HCT116 (cell line): ENCODE data around the gene BTF3L4. TPM values are rescaled to one million over a fixed set of nuclear protein-coding genes. Genes with fewer than 3 reads are reported as not detected.
"Not testable (repeated sequence)": the region's sequence is repeated elsewhere in the genome, so short reads cannot be mapped to it uniquely, and the experiment has no call there.

Experiments used
- ATAC-seq: fragments of 200-7000 bp; cut with Tn5 transposase; 2 replicates; pipeline ENCODE4 v1.9.1; 2020; ENCODE audit warnings: mild to moderate bottlenecking, moderate library complexity
- BruUV-seq: library from RNA; stranded (reverse); fragments of 400-500 nt; replicated peaks from 2 replicates; lab custom pipeline; 2021; lab: Mats Ljungman, UMichigan
- CTCF ChIA-PET: fragments of 300-600 bp; sonication (Branson Sonifier 250); formaldehyde crosslinking; loops from one replicate; lab custom pipeline; 2021; ENCODE audit warnings: antibody characterized with exemption; lab: Charles Lee
- POLR2A ChIA-PET: fragments of 300-600, 350-600 bp; sonication (Branson Sonifier 250); formaldehyde crosslinking; loops from one replicate; lab custom pipeline; 2021; ENCODE audit warnings: antibody characterized with exemption; lab: Charles Lee
- RAD21 ChIA-PET, 2 experiments: fragments of 300-600 bp; sonication (Branson Sonifier 250); formaldehyde crosslinking; loops; one replicate each; lab custom pipeline; 2023; ENCODE audit warnings: low total read pairs in 2 of 2; ENCODE audit not compliant: uncharacterized antibody in 2 of 2, unreplicated experiment in 2 of 2, low non-redundant PET in 1 of 2; lab: Charles Lee
- DNase-seq: peaks from one replicate; pipeline ENCODE4 v3.0.0-alpha.2; 2010; ENCODE audit warnings: low read depth, low spot score
- H2AFZ ChIP-seq: fragments of 200-600 bp; shearing (Covaris generic), sonication (generic); 2 replicates; pipeline ENCODE4 v1.6.1; 2017; ENCODE audit warnings: low read depth, mixed run types, mixed read lengths, antibody characterized with exemption, low read length; ENCODE audit not compliant: poor library complexity, severe bottlenecking
- H3K27ac ChIP-seq: 2 replicates; pipeline ENCODE4 v1.5.1; 2012; ENCODE audit warnings: low read depth, low read length
- H3K27me3 ChIP-seq: fragments of 200-600 bp; sonication (generic); 2 replicates; pipeline ENCODE4 v1.6.1; 2016; ENCODE audit warnings: mixed run types, low read length, mixed read lengths; ENCODE audit not compliant: insufficient read depth
- H3K36me3 ChIP-seq, 2 experiments: fragments of 200-500 bp in 1 of 2; fragments of 200-600 bp in 1 of 2; sonication (Bioruptor generic) in 1 of 2; sonication (generic) in 1 of 2; 2 replicates each; pipeline versions ENCODE4 v1.5.1 to v1.6.1; 2014 to 2016; ENCODE audit warnings: low read length in 2 of 2, inconsistent platforms in 1 of 2, mixed read lengths in 1 of 2, mixed run types in 1 of 2; ENCODE audit not compliant: insufficient read depth in 2 of 2, control insufficient read depth in 1 of 2
- H3K4me1 ChIP-seq, 2 experiments: fragments of 200-600 bp in 1 of 2; sonication (generic) in 1 of 2; 2 replicates each; pipeline versions ENCODE4 v1.5.1 to v1.6.1; 2012 to 2017; ENCODE audit warnings: low read length in 2 of 2, inconsistent platforms in 1 of 2, mild to moderate bottlenecking in 1 of 2, mixed read lengths in 1 of 2, mixed run types in 1 of 2, moderate library complexity in 1 of 2; ENCODE audit not compliant: insufficient read depth in 2 of 2, control insufficient read depth in 1 of 2
- H3K4me2 ChIP-seq: fragments of 200-600 bp; sonication (generic); 2 replicates; pipeline ENCODE4 v1.6.1; 2017; ENCODE audit warnings: mixed run types, low read length, mixed read lengths
- H3K4me3 ChIP-seq, 2 experiments: fragments of 200-600 bp in 1 of 2; sonication (generic) in 1 of 2; replicated peaks in 1 of 2; 2 replicates each; pipeline ENCODE4 v1.5.1; 2011 to 2016; ENCODE audit warnings: low read length in 2 of 2, control low read depth in 1 of 2, low read depth in 1 of 2, mild to moderate bottlenecking in 1 of 2, mixed read lengths in 1 of 2, mixed run types in 1 of 2
- H3K79me2 ChIP-seq: fragments of 200-600 bp; sonication (generic); 2 replicates; pipeline ENCODE4 v1.6.1; 2017; ENCODE audit warnings: mild to moderate bottlenecking, mixed run types, low read length, moderate library complexity, mixed read lengths; ENCODE audit not compliant: insufficient read depth
- H3K9ac ChIP-seq: fragments of 200-600 bp; sonication (generic); 2 replicates; pipeline ENCODE4 v1.6.1; 2016; ENCODE audit warnings: low read length, mixed read lengths
- H3K9me2 ChIP-seq: fragments of 200-600 bp; sonication (generic), shearing (Covaris generic); 2 replicates; pipeline ENCODE4 v1.6.1; 2017; ENCODE audit warnings: mixed run types, mild to moderate bottlenecking, moderate library complexity; ENCODE audit not compliant: insufficient read depth
- H3K9me3 ChIP-seq, 2 experiments: fragments of 200-500 bp in 1 of 2; fragments of 200-600 bp in 1 of 2; sonication (Bioruptor generic) in 1 of 2; sonication (generic) in 1 of 2; 2 replicates each; pipeline ENCODE4 v1.6.1; 2014 to 2017; ENCODE audit warnings: low read length in 2 of 2, mixed read lengths in 2 of 2, inconsistent platforms in 1 of 2, low read depth in 1 of 2, mild to moderate bottlenecking in 1 of 2, mixed run types in 1 of 2, moderate library complexity in 1 of 2; ENCODE audit not compliant: control insufficient read depth in 1 of 2, insufficient read depth in 1 of 2
- H4K20me1 ChIP-seq: fragments of 200-600 bp; sonication (generic), shearing (Covaris generic); 2 replicates; pipeline ENCODE4 v1.6.1; 2017; ENCODE audit warnings: mixed run types, mild to moderate bottlenecking, moderate library complexity; ENCODE audit not compliant: insufficient read depth
- CBX3 ChIP-seq: IDR thresholded peaks from 2 replicates; pipeline ENCODE4 v1.6.1; 2012; ENCODE audit warnings: low read depth
- JUND ChIP-seq: IDR thresholded peaks from 2 replicates; pipeline ENCODE4 v1.6.1; 2012
- RAD21 ChIP-seq: IDR thresholded peaks from 2 replicates; pipeline ENCODE4 v1.6.1; 2012; ENCODE audit warnings: low read depth, mild to moderate bottlenecking
- SP1 ChIP-seq: IDR thresholded peaks from 2 replicates; pipeline ENCODE4 v1.6.1; 2012; ENCODE audit warnings: low read depth
- TCF7L2 ChIP-seq: IDR thresholded peaks from 2 replicates; pipeline ENCODE4 v1.7.0; 2011; ENCODE audit warnings: borderline replicate concordance, inconsistent platforms; ENCODE audit not compliant: insufficient read depth, insufficient read length; ENCODE audit errors: extremely low read depth
- YY1 ChIP-seq: IDR thresholded peaks from 2 replicates; pipeline ENCODE4 v1.6.1; 2011; ENCODE audit warnings: low read length, low read depth, moderate library complexity, mild to moderate bottlenecking; ENCODE audit not compliant: insufficient replicate concordance; ENCODE audit errors: extremely low read depth
- intact Hi-C: fragments of 100-400 bp; cut with micrococcal nuclease; formaldehyde crosslinking; loops from 2 replicates; pipeline ENCODE4 v1.10.0; 2022
- total RNA-seq: library from RNA; stranded (reverse); gene quantifications from one replicate; pipeline ENCODE4 v1.2.1, GENCODE V29; 2021; ENCODE audit not compliant: unreplicated experiment
- TF ChIP-seq, protein P1 (sequence below): IDR thresholded peaks from 2 replicates; pipeline ENCODE4 v1.6.1; 2012

BTF3L4 gene
- total RNA-seq, 1 experiment from 2014 or later = 56.6 TPM

DNA sequence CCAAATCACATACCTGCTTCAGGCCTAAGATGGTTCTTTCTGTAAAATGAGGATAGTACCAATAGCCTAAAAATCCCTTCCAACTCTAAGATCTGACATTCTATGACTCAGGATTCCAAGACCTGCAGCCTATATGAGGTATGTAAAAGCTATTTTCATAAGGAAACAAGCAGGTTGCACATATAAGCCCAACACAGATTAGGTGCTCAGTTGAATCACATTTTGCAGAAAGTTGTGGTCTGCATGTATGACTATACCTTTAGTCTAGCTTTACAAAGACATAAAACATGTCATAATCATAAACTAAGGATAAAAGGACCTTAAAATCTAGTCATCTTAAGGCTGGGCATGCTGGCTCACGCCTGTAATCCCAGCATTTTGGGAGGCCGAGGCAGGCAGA, 29.8 kb upstream of the BTF3L4 start:
- ChIA-PET POLR2A (no interaction called here), RAD21 (no interaction called here)
- peaks cover 19% of the 10 kb centered on the region for H3K79me2 ChIP-seq
- H3K27ac ChIP-seq = no peak overlapping the region
- TF ChIP-seq TCF7L2 (no peak), CBX3 (no peak), SP1 (no peak)
- TF ChIP-seq, all 23 proteins: peak for 0
- Histone ChIP-seq H3K4me2 (no peak overlapping the region), H3K27me3 (no peaks in the 10 kb centered on the region), H3K4me3 (no peak overlapping the region), H3K9me2 (no peaks in the 10 kb centered on the region), H3K4me1 (no peaks in the 10 kb centered on the region), H3K36me3 (peaks cover 15 to 28% of the 10 kb centered on the region in 2 experiments; a peak in 3 of 4 replicates), H3K9ac (no peak overlapping the region), H4K20me1 (no peaks in the 10 kb centered on the region), H2AFZ (no peak overlapping the region), H3K9me3 (no peaks in the 10 kb centered on the region)
- BruUV-seq = no TSS peak
- ATAC-seq (no peak), DNase-seq (no peak)
- intact Hi-C loops = no loop called here
- CTCF ChIA-PET = no interaction called here

DNA sequence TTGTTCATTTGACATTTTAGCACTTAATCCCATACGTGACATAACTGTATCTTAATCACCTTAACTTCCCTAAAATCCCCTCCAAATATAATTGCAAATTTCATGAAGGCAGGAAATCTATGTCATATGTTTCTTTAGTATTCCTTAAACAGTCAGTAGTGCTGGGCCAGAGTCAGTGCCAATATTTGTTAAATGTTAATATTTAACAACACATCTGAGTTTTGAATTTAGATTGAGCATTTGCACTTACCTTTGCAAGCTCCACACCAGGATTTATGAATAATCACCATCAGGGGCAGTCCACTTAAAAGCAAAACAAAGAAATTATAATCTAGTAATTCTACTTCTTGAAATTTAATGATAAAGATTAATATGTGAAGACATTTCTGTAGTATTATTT, 27.8 kb upstream of the BTF3L4 start:
- RAD21 ChIA-PET = no interaction called here
- BruUV-seq = no TSS peak
- Histone ChIP-seq H3K27ac (no peak overlapping the region), H3K9ac (no peak overlapping the region), H3K27me3 (no peaks in the 10 kb centered on the region), H3K4me1 (peaks cover 5 to 12% of the 10 kb centered on the region in 2 experiments; a peak in 2 of 4 replicates), H3K9me2 (no peaks in the 10 kb centered on the region), H3K36me3 (peaks cover 12 to 18% of the 10 kb centered on the region in 2 experiments; a peak in 3 of 4 replicates), H3K9me3 (no peaks in the 10 kb centered on the region), H2AFZ (no peak overlapping the region)
- intact Hi-C loops = no loop called here
- DNase-seq = no peak
- no peak for ATAC-seq
- CTCF ChIA-PET = no interaction called here
- TF ChIP-seq, protein P1, sequence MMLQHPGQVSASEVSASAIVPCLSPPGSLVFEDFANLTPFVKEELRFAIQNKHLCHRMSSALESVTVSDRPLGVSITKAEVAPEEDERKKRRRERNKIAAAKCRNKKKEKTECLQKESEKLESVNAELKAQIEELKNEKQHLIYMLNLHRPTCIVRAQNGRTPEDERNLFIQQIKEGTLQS = no peak
- no peak for TF ChIP-seq JUND
- TF ChIP-seq RAD21 = no peak
- no peak for TF ChIP-seq YY1
- no peak for TF ChIP-seq SP1
- TF ChIP-seq, all 23 proteins: peak for 0
- Histone ChIP-seq H4K20me1 (no peaks in the 10 kb centered on the region), H3K4me3 (no peak overlapping the region), H3K4me2 (no peak overlapping the region), H3K79me2 (peaks cover 40% of the 10 kb centered on the region)
- POLR2A ChIA-PET = no interaction called here

GRCh38 chr1:52028839-52029238, 27.3 kb upstream of the BTF3L4 start:
- H3K36me3 ChIP-seq = peaks cover 7 to 17% of the 10 kb centered on the region in 2 experiments; a peak in 2 of 4 replicates
- ATAC-seq, H3K27ac ChIP-seq, BruUV-seq, POLR2A ChIA-PET, H3K9me3 ChIP-seq, CTCF ChIA-PET, H4K20me1 ChIP-seq, H3K4me2 ChIP-seq, H3K9me2 ChIP-seq, H3K9ac ChIP-seq, H3K27me3 ChIP-seq, DNase-seq, RAD21 ChIA-PET, H2AFZ ChIP-seq, intact Hi-C loops, H3K4me3 ChIP-seq: not testable (repeated sequence)
- peaks cover 42% of the 10 kb centered on the region for H3K79me2 ChIP-seq
- H3K4me1 ChIP-seq = peaks cover 5 to 14% of the 10 kb centered on the region in 2 experiments; a peak in 2 of 4 replicates
